ENCODE data around the gene NR2C2. TPM values are rescaled to one million over a fixed set of nuclear protein-coding genes. Genes with fewer than 3 reads are reported as not detected.
"Not testable (repeated sequence)": the region's sequence is repeated elsewhere in the genome, so short reads cannot be mapped to it uniquely, and the experiment has no call there.

The NR2C2 gene
- total RNA-seq, 1 donor = 34.0 TPM

DNA sequence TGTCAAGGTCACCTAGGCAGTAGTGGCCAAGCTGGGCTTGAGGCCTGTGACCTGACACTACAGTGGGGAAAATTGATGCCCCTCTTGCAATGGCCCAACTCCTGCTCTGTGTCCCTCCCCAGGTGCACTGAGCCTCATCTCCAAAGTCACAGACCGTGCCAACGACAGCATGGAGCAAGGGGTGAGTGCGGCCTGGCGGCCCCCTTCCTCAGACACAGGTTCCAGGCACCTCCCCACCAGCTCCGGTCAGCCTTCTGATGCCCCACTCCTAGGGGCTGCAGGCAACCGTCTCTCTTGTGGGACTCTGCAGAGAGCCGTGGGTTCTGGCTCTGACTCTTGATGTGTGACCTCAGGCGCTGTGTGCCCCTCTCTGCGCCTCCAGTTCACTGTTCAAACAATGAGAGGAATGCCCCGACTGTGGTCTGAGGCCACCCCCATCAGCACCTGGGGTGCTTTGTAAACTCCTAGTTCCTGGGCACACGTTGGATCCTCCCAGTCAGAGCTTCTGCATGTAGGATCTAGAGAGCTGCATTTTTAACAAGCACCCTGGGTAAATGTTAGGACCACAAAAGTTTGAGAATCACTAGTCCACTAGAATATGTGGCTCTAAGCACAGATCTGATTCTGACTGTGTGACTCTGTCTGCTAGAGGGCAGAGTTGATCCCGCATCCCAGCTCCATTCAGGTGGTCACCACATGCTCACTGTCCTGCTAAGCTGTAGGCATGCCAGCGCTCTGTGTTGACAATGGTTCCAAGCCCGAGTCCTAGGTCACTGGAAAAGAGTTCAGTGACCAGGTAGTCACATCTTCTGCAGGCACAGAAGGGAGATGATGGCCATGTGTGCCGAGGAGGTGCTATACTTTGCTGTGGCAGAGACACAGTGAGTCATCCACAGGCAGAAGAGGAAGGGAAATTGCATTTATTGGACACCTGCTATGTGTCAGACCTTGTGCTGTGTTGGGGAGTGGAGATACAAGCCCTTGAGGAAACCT, 46.2 kb upstream of the NR2C2 start:
- H3K4me3 ChIP-seq (ENCODE audit: insufficient read depth, low read length) = no peak overlapping the region
- no peak for DNase-seq (ENCODE audit: insufficient read length, low spot score, missing footprints)
- H2AFZ ChIP-seq (ENCODE audit: low read length) = no peak overlapping the region
- H3K4me1 ChIP-seq (ENCODE audit: insufficient read depth, low read length) = no peaks in the 10 kb centered on the region
- H3K4me2 ChIP-seq (ENCODE audit: insufficient read depth, low read length) = no peak overlapping the region
- no peaks in the 10 kb centered on the region for H3K79me2 ChIP-seq (ENCODE audit: insufficient read depth, low read length)
- no peaks in the 10 kb centered on the region for H3K36me3 ChIP-seq (ENCODE audit: insufficient read depth, low read length)
- no peaks in the 10 kb centered on the region for H4K20me1 ChIP-seq (ENCODE audit: insufficient read depth, low read length)
- H3K27me3 ChIP-seq (ENCODE audit: insufficient read depth, low read length) = no peaks in the 10 kb centered on the region
- TF ChIP-seq, protein P1, sequence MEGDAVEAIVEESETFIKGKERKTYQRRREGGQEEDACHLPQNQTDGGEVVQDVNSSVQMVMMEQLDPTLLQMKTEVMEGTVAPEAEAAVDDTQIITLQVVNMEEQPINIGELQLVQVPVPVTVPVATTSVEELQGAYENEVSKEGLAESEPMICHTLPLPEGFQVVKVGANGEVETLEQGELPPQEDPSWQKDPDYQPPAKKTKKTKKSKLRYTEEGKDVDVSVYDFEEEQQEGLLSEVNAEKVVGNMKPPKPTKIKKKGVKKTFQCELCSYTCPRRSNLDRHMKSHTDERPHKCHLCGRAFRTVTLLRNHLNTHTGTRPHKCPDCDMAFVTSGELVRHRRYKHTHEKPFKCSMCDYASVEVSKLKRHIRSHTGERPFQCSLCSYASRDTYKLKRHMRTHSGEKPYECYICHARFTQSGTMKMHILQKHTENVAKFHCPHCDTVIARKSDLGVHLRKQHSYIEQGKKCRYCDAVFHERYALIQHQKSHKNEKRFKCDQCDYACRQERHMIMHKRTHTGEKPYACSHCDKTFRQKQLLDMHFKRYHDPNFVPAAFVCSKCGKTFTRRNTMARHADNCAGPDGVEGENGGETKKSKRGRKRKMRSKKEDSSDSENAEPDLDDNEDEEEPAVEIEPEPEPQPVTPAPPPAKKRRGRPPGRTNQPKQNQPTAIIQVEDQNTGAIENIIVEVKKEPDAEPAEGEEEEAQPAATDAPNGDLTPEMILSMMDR (IDR thresholded peaks at IDR 0.05; ENCODE audit: extremely low read depth, low read depth, low read length) = no peak
- H3K9me3 ChIP-seq (ENCODE audit: low read depth, low read length) = peaks cover 4% of the 10 kb centered on the region
- H3K27ac ChIP-seq (ENCODE audit: low read depth, low read length) = no peak overlapping the region

DNA sequence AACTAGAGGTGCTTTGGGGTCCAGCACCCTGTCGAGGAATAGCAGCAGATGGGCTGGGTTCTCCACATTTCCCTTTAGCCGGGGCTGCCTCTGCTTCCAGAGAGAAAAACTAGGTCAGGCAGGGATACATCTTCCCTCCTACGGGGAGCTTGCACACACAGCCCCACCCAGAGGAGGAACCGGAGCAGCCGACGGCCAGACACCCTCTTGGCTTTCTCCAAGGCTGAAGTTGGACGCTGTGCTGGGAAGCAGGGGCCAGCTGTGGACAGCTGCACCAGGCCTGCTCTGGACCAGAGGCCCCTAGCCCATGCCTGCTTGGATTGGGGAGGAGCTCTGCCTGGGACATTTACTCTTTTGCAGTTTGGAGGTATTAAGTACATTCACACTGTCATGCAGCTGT, 44.7 kb upstream of the NR2C2 start:
- TF ChIP-seq, protein P1 (IDR thresholded peaks at IDR 0.05; ENCODE audit: extremely low read depth, low read depth, low read length) = no peak
- peaks cover 4% of the 10 kb centered on the region for H3K9me3 ChIP-seq (ENCODE audit: low read depth, low read length)
- no peaks in the 10 kb centered on the region for H3K27me3 ChIP-seq (ENCODE audit: insufficient read depth, low read length)
- no peak for DNase-seq (ENCODE audit: insufficient read length, low spot score, missing footprints)
- H3K4me2 ChIP-seq (ENCODE audit: insufficient read depth, low read length) = no peak overlapping the region
- H3K27ac ChIP-seq (ENCODE audit: low read depth, low read length) = no peak overlapping the region
- no peaks in the 10 kb centered on the region for H3K36me3 ChIP-seq (ENCODE audit: insufficient read depth, low read length)
- no peaks in the 10 kb centered on the region for H3K79me2 ChIP-seq (ENCODE audit: insufficient read depth, low read length)
- no peaks in the 10 kb centered on the region for H3K4me1 ChIP-seq (ENCODE audit: insufficient read depth, low read length)
- H2AFZ ChIP-seq (ENCODE audit: low read length) = no peak overlapping the region
- no peaks in the 10 kb centered on the region for H4K20me1 ChIP-seq (ENCODE audit: insufficient read depth, low read length)
- H3K4me3 ChIP-seq (ENCODE audit: insufficient read depth, low read length) = no peak overlapping the region

DNA sequence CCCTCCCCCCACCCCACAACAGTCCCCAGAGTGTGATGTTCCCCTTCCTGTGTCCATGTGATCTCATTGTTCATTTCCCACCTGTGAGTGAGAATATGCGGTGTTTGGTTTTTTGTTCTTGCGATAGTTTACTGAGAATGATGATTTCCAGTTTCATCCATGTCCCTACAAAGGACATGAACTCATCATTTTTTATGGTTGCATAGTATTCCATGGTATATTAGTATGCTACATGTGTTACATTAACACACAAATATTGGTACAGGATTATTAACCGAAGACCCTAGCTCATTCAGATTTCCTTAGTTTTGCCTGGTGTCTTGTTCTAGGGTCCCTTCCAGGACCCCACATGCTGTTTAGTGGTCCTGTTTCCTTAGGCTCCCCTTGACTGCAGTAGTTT, 43.9 kb upstream of the NR2C2 start:
- H3K36me3 ChIP-seq (ENCODE audit: insufficient read depth, low read length); H3K27me3 ChIP-seq (ENCODE audit: insufficient read depth, low read length); H3K4me2 ChIP-seq (ENCODE audit: insufficient read depth, low read length); H4K20me1 ChIP-seq (ENCODE audit: insufficient read depth, low read length); H2AFZ ChIP-seq (ENCODE audit: low read length); H3K27ac ChIP-seq (ENCODE audit: low read depth, low read length); H3K9me3 ChIP-seq (ENCODE audit: low read depth, low read length); H3K4me1 ChIP-seq (ENCODE audit: insufficient read depth, low read length); H3K4me3 ChIP-seq (ENCODE audit: insufficient read depth, low read length); DNase-seq (ENCODE audit: insufficient read length, low spot score, missing footprints); H3K79me2 ChIP-seq (ENCODE audit: insufficient read depth, low read length): not testable (repeated sequence)

DNA sequence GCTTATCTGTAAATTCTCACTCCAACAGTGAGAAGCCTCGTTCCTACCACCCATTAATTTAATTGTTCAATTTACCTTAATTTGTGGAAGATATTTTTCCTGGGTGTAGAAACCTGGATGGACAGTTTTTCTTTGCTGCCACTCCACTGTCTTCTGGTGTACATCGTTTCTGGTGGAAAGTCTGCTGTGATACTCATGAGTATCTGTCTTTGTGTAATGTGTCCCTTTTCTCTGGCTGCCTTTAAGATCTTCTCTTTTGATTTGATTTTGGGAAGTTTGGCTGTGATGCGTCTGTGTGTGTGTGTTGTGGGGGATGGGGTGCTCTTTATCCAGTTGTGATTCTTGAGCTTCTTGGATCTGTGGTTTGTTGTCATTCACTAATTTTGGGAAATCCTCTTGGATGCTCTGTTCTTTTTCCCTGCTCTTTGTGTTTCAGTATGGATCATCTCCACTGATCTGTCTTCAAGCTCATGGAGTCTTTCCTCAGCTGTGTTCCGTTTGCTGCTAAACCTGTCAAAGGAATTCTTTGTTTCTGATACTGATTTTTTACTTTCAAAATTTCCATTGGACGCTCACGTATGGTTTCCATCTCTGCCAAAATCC, 42.2 kb upstream of the NR2C2 start:
- no peak overlapping the region for H2AFZ ChIP-seq (ENCODE audit: low read length)
- peaks cover 4% of the 10 kb centered on the region for H3K9me3 ChIP-seq (ENCODE audit: low read depth, low read length)
- H3K4me3 ChIP-seq (ENCODE audit: insufficient read depth, low read length) = no peak overlapping the region
- H3K27ac ChIP-seq (ENCODE audit: low read depth, low read length) = no peak overlapping the region
- no peaks in the 10 kb centered on the region for H3K27me3 ChIP-seq (ENCODE audit: insufficient read depth, low read length)
- TF ChIP-seq, protein P1 (IDR thresholded peaks at IDR 0.05; ENCODE audit: extremely low read depth, low read depth, low read length) = no peak
- H4K20me1 ChIP-seq (ENCODE audit: insufficient read depth, low read length) = no peaks in the 10 kb centered on the region
- no peak overlapping the region for H3K4me2 ChIP-seq (ENCODE audit: insufficient read depth, low read length)
- H3K79me2 ChIP-seq (ENCODE audit: insufficient read depth, low read length) = no peaks in the 10 kb centered on the region
- no peaks in the 10 kb centered on the region for H3K36me3 ChIP-seq (ENCODE audit: insufficient read depth, low read length)
- H3K4me1 ChIP-seq (ENCODE audit: insufficient read depth, low read length) = no peaks in the 10 kb centered on the region
- no peak for DNase-seq (ENCODE audit: insufficient read length, low spot score, missing footprints)

Data from osteoblast (primary cell).